Panc1 (cell line): ENCODE data around the gene MARCHF3.

Experiments used
- POLR2AphosphoS5 ChIP-seq: IDR thresholded peaks from 2 replicates; pipeline ENCODE4 v1.6.1; 2012; ENCODE audit warnings: mild to moderate bottlenecking, low read depth, low read length, moderate library complexity
- REST ChIP-seq, 2 experiments: IDR thresholded peaks; 2 replicates each; pipeline ENCODE4 v1.6.1; 2011 to 2012; ENCODE audit warnings: low read depth in 2 of 2, control low read depth in 1 of 2, low read length in 1 of 2, mild to moderate bottlenecking in 1 of 2, moderate library complexity in 1 of 2; ENCODE audit not compliant: insufficient read depth in 1 of 2
- SIN3A ChIP-seq: IDR thresholded peaks from 2 replicates; pipeline ENCODE4 v1.6.1; 2012; ENCODE audit warnings: low read depth, mild to moderate bottlenecking, low read length, moderate library complexity, borderline replicate concordance; ENCODE audit not compliant: insufficient read depth
- TCF7L2 ChIP-seq: IDR thresholded peaks from 2 replicates; pipeline ENCODE4 v1.6.1; 2011; ENCODE audit warnings: mild to moderate bottlenecking, low read depth, low read length, inconsistent platforms
- TF ChIP-seq, protein P1 (sequence below): fragments of 450-650 bp; IDR thresholded peaks from 2 replicates; pipeline ENCODE4 v1.5.1; 2017; ENCODE audit warnings: mild to moderate bottlenecking

GRCh38 chr5:126981701-126982100 lies 48.7 kb downstream of the MARCHF3 start:
- TF ChIP-seq, protein P1, sequence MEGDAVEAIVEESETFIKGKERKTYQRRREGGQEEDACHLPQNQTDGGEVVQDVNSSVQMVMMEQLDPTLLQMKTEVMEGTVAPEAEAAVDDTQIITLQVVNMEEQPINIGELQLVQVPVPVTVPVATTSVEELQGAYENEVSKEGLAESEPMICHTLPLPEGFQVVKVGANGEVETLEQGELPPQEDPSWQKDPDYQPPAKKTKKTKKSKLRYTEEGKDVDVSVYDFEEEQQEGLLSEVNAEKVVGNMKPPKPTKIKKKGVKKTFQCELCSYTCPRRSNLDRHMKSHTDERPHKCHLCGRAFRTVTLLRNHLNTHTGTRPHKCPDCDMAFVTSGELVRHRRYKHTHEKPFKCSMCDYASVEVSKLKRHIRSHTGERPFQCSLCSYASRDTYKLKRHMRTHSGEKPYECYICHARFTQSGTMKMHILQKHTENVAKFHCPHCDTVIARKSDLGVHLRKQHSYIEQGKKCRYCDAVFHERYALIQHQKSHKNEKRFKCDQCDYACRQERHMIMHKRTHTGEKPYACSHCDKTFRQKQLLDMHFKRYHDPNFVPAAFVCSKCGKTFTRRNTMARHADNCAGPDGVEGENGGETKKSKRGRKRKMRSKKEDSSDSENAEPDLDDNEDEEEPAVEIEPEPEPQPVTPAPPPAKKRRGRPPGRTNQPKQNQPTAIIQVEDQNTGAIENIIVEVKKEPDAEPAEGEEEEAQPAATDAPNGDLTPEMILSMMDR, result no peak
- TF ChIP-seq POLR2AphosphoS5, result no peak
- no peak for TF ChIP-seq SIN3A
- TF ChIP-seq REST (IDR thresholded peaks at IDR 0.05; ENCODE audit: insufficient read depth in 1 of 2, low read depth in 2 of 2, low read length in 1 of 2), result no peak
- no peak for TF ChIP-seq TCF7L2
